GM18502 (cell line): ENCODE measurements around the gene ASB13.
"Not testable (repeated sequence)": the region's sequence is repeated elsewhere in the genome, so short reads cannot be mapped to it uniquely, and the experiment has no call there.

Experiments
- ATAC-seq: cut with Tn5 transposase; IDR thresholded peaks from one replicate; pipeline ENCODE4 v1.9.1; 2021; ENCODE audit warnings: mild to moderate bottlenecking; ENCODE audit not compliant: unreplicated experiment, poor library complexity

The ASB13 gene

DNA sequence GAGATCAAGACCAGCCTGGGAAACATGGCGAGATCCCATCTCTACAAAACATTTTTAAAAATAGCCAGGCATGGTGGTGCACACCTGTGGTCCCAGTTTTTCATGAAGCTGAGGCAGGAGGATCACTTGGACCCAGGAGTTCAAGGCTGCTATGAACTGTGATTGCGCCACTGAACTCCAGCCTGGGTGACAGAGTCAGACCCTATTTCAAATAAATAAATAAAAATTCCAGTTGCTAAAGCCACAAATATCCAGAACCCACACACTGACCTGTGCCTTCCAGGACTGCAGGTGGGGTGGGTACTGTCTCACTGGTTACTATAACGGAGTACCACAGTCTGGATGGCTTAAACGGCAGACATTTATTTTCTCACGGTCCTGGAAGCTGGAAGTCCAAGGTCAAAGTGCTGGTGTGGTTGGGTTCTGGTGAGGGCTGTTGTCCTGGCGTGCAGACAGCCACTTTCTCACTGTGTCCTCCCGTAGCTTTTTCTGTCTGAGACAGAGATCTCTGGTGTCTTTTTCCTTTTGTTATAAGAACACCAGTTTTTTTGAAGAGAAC, 38.8 kb downstream of the ASB13 start:
- no peak for ATAC-seq

DNA sequence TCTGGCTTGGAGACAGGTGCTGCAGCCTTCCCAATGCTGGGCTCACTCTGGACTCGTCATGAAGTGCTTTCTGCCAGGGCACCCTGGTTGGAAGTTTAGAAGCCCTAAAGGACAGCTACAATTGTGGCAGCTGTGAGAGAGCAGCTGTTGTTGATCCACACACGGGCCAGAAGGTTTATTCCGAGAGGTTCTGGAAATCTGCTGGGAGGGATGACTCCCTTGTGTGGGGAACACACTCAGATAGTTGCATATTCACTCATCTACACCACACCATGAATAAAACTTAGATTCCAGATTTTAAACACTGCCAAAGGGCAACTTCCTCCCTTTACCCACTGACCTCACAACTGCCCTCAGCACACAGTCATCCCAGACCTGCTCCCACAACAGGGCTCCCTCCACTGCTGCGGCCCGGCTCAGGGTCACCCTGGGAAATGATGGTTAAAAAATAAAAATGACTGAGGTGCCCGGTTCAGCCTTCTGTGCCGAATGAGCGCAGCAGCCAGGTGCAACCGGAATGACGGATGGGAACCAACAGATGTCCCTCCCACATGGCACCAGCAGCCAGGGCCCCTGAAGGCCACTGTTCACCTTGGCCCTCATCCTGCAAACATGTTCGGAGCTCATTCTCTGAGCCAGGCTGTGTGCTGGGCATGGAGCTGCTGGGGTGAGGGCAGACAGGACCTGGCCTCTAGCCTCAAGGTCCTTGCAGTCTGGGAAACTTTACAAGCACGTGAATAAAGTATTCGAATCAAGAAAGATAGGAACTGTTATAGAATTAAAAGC, 40.2 kb downstream of the ASB13 start:
- no peak for ATAC-seq

DNA sequence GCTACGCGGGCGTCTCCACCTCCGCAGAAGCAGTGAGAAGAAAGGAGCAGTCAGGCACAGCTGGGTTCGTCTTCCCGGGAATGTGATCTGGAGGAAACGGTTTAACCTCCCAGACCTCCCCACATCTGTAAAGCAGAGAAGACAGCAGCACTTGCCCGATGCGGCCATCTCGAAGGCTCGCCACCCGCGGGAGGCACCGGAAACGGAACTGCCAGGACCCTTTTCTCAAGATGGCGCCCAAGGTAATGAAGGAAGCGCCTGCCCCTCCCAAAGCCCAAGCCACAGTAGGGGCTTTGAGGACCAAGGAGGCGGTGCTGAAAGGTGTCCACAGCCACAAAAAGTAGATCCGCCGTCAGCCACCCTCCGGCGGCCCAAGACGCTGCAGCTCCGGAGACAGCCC, 41.7 kb downstream of the ASB13 start:
- no peak for ATAC-seq

- ATAC-seq: peak; percentile 96
Measured at GRCh38 chr10:5623081-5623748, 43.2 kb downstream of the ASB13 start.

GRCh38 chr10:5622186-5622960, 44.0 kb downstream of the ASB13 start:
- ATAC-seq: no peak

GRCh38 chr10:5621371-5621770, 45.0 kb downstream of the ASB13 start:
- ATAC-seq: not testable (repeated sequence)

DNA sequence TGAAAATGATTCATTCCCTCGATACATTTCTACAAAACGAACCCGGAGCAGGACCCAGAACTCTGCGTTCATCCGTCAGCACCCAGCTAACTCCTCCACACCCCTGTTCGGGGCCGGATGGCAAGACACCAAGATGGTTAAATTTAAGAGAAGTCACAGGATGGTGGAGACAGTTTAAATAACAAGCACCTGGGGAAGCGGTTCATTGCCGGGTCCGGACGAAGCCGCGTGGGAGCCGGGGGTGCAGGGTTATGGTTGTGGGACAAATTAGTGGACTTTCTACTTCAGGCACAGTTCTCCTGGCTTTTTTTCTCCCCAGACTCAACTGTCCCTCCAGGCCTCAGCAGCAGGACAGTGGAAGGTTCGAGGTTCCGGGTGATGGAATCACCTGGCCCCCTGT, 45.4 kb downstream of the ASB13 start:
- no peak for ATAC-seq

- no peak for ATAC-seq
Measured at GRCh38 chr10:5620223-5620721, 46.1 kb downstream of the ASB13 start.

GRCh38 chr10:5619362-5620211, 46.8 kb downstream of the ASB13 start:
- no peak for ATAC-seq

DNA sequence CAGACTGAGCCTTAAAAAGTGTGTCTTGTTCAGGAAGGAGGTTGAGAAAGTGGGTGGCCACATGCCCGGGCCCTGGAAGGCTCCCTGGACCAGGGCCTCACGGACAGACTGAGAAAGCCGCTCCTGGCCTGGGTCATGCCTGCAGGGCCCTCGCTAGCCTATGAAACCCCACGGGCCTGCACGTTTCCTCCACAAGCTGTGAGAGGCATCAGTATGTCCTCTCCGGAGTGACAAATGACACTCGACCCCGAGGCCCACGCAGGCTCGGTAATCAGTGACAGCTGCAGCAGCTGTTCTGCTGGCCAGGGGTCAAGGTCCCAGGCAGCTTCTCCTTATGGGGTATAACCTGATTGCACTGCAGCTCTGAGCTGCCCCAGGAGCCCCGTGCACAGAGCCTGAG, 47.6 kb downstream of the ASB13 start:
- ATAC-seq: no peak

GRCh38 chr10:5618042-5618441, 48.4 kb downstream of the ASB13 start:
- no peak for ATAC-seq

GRCh38 chr10:5617521-5617920, 48.9 kb downstream of the ASB13 start:
- ATAC-seq: no peak

DNA sequence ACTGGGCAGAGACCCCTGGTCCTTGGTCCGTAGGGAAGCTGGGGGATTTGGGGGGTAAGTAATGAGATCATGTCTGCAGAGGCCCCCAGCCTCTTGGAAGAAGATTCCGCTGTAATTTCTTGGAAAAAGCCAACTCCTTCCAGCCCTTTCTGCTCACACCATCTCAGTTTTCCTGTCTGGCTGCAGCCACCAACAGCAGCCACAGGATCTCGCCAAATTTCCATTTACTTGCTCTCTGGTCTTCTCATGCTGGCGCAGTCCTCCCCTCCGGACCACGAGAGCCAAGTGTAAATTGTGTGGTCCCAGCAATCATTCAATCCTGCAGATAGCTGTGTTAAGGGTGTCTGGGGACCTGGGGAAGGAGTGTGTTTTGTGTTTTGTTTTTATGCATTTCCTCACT, 49.6 kb downstream of the ASB13 start:
- no peak for ATAC-seq

DNA sequence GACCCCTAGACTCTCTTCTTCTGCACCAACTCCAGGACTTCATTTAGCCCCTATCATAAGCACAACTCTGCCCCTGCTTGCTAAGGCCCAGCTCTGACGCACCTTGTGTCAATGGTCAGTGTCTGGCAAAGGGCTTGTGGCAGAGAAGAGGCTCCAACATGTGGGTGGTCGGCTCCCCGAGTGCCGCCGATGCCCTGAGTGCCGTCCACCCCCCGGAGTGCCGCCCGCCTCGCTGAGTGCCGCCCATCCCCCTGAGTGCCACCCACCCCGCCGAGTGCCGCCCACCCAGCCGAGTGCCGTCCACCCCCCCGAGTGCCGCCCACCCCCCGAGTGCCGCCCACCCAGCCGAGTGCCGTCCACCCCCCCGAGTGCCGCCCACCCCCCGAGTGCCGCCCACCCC, 50.3 kb downstream of the ASB13 start:
- ATAC-seq: no peak

DNA sequence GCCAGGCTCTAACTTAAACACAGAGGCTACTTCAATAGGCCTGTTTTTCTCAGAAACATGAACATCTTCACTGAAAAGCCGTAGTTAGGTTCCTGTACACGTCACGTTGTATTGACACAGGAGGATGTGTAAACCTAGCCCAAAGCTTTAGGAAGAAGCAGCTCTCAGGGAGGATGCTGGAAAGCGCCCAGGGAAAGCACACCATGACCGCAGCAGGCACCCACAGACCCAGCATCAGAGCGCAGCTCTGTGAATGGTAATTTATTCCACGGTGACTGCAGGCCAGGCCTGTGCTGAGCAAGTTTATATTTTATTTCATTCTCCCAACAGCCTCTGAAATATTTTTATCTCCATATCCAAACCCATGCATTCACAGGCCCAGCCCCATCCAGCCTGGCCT, 51.1 kb downstream of the ASB13 start:
- no peak for ATAC-seq

DNA sequence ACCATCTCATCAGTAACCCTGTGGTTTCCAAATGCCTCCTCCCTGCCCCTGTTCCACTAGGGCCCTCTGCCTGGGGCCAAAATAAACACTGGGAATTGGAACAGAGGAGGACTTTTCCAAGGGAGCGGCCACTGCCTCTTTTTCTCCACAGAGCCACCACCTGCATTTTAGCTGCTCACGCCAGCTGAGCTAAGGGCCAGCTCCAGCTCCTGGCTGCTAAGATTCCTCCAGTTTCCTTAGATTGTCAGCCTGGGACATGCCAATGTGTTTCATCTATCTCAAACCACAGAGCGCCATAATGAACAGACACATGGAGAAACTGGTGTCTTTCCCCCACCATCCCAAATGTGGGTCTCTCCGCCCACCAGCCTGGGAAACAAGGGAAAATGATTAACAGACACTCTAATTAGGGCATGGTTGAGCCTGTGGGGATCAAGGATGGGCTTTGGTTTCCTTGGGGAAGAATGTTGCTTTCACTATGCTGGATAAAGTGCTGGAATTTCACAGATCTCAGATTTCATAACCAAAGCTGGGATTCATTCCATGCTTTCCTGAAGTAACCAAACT, 52.2 kb downstream of the ASB13 start:
- ATAC-seq: no peak

DNA sequence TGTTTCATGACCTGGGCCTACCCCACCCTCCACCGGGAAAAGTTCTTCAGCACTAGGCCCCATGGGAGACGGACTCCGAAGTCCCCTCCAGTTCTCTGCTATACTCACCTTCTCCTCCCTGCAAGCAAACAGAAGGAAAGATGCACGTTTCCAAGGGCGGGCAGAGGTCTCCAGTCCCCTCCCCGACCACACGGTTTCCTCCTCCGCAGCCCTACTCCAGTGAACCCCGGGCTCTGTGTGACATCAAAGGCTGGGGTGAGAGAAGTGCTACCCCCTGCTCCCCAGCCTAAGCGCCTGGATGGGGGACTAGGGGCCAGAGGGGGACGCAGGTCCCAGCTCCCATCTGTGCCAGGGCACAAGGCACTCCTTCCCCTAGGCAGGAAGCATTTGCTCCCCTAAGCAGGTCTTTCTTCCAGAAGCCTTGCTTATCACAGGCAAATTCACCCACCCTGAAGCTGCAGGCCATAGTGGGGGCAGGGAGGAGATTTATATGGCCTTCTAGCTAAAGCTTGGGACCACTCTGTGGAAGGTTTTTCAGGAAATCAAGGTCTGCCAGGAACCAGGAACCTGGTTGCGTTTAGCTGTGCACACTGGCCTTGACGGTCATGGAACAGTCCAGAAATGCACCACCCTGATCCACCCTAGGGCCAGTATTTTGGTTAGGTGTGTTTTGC, 52.8 kb downstream of the ASB13 start:
- ATAC-seq: no peak

- no peak for ATAC-seq
Measured at GRCh38 chr10:5611899-5612680, 54.3 kb downstream of the ASB13 start.
